Measurements from ENCODE around the gene RAVER2. TPM values are rescaled to one million over a fixed set of nuclear protein-coding genes. Genes with fewer than 3 reads are reported as not detected.

The RAVER2 gene
- total RNA-seq, 1 donor from 2014 or later: 23.8 TPM

GRCh38 chr1:64844609-64845008, 99.7 kb downstream of the RAVER2 start:
- H3K27ac ChIP-seq (replicated peaks): no peak overlapping the region
- DNase-seq: no peak
- no peaks in the 10 kb centered on the region for H3K9me3 ChIP-seq (replicated peaks)
- H3K4me1 ChIP-seq: peaks cover 27% of the 10 kb centered on the region
- intact Hi-C loops (cut with micrococcal nuclease): no loop called here
- TF ChIP-seq, protein P1, sequence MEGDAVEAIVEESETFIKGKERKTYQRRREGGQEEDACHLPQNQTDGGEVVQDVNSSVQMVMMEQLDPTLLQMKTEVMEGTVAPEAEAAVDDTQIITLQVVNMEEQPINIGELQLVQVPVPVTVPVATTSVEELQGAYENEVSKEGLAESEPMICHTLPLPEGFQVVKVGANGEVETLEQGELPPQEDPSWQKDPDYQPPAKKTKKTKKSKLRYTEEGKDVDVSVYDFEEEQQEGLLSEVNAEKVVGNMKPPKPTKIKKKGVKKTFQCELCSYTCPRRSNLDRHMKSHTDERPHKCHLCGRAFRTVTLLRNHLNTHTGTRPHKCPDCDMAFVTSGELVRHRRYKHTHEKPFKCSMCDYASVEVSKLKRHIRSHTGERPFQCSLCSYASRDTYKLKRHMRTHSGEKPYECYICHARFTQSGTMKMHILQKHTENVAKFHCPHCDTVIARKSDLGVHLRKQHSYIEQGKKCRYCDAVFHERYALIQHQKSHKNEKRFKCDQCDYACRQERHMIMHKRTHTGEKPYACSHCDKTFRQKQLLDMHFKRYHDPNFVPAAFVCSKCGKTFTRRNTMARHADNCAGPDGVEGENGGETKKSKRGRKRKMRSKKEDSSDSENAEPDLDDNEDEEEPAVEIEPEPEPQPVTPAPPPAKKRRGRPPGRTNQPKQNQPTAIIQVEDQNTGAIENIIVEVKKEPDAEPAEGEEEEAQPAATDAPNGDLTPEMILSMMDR (IDR thresholded peaks at IDR 0.05; ENCODE audit: borderline replicate concordance): no peak
- H3K4me3 ChIP-seq: no peak overlapping the region
- H3K27me3 ChIP-seq (ENCODE audit: low read depth): no peaks in the 10 kb centered on the region
- peaks cover 93% of the 10 kb centered on the region for H3K36me3 ChIP-seq

- H3K9me3 ChIP-seq (replicated peaks): no peaks in the 10 kb centered on the region
- no peaks in the 10 kb centered on the region for H3K27me3 ChIP-seq (ENCODE audit: low read depth)
- TF ChIP-seq, protein P1 (IDR thresholded peaks at IDR 0.05; ENCODE audit: borderline replicate concordance): no peak
- no peak overlapping the region for H3K27ac ChIP-seq (replicated peaks)
- no peak overlapping the region for H3K4me3 ChIP-seq
- DNase-seq: no peak
- intact Hi-C loops (cut with micrococcal nuclease): no loop called here
- H3K36me3 ChIP-seq: peaks cover 93% of the 10 kb centered on the region
- H3K4me1 ChIP-seq: peaks cover 17% of the 10 kb centered on the region
Observed at GRCh38 chr1:64845831-64846425, 101.1 kb downstream of the RAVER2 start.

- TF ChIP-seq, protein P1 (IDR thresholded peaks at IDR 0.05; ENCODE audit: borderline replicate concordance): no peak
Observed at GRCh38 chr1:64846573-64847430, 101.9 kb downstream of the RAVER2 start.

GRCh38 chr1:64847666-64848065, 102.8 kb downstream of the RAVER2 start:
- Histone ChIP-seq H3K36me3 (peaks cover 89% of the 10 kb centered on the region), H3K9me3 (replicated peaks) (no peaks in the 10 kb centered on the region), H3K4me1 (peaks cover 18% of the 10 kb centered on the region), H3K4me3 (no peak overlapping the region), H3K27ac (replicated peaks) (no peak overlapping the region), H3K27me3 (ENCODE audit: low read depth) (no peaks in the 10 kb centered on the region)
- no peak for DNase-seq
- intact Hi-C loops (cut with micrococcal nuclease): no loop called here
- TF ChIP-seq, protein P1 (IDR thresholded peaks at IDR 0.05; ENCODE audit: borderline replicate concordance): no peak

More at GRCh38 chr1:64846573-64847430, 101.9 kb downstream of the RAVER2 start:
- Histone ChIP-seq H3K36me3 (peaks cover 89% of the 10 kb centered on the region), H3K27me3 (ENCODE audit: low read depth) (no peaks in the 10 kb centered on the region), H3K4me1 (peaks cover 16% of the 10 kb centered on the region), H3K4me3 (no peak overlapping the region), H3K9me3 (replicated peaks) (no peaks in the 10 kb centered on the region), H3K27ac (replicated peaks) (no peak overlapping the region)
- DNase-seq: no peak
- intact Hi-C loops (cut with micrococcal nuclease): no loop called here

- Histone ChIP-seq H3K27me3 (ENCODE audit: low read depth) (no peaks in the 10 kb centered on the region), H3K4me3 (no peak overlapping the region), H3K27ac (replicated peaks) (no peak overlapping the region), H3K4me1 (peaks cover 13% of the 10 kb centered on the region), H3K9me3 (replicated peaks) (no peaks in the 10 kb centered on the region), H3K36me3 (peaks cover 89% of the 10 kb centered on the region)
- intact Hi-C loops (cut with micrococcal nuclease): no loop called here
- no peak for DNase-seq
- TF ChIP-seq, protein P1 (IDR thresholded peaks at IDR 0.05; ENCODE audit: borderline replicate concordance): no peak
Observed at GRCh38 chr1:64848136-64848535, 103.3 kb downstream of the RAVER2 start.

Measured in left ventricle myocardium inferior (tissue), 1 donor.